Neural cell (in vitro differentiated cells): ENCODE data around the gene NAA50. TPM values are rescaled to one million over a fixed set of nuclear protein-coding genes. Genes with fewer than 3 reads are reported as not detected.

Source experiments
- H2AFZ ChIP-seq: fragments of 200-600, 300-800 bp; sonication (generic), shearing (Covaris generic); 2 replicates; pipeline ENCODE4 v1.6.0; 2014; ENCODE audit warnings: low read depth, mild to moderate bottlenecking, antibody characterized with exemption, low read length, moderate library complexity
- H3F3A ChIP-seq: fragments of 200-600 bp; shearing (Covaris generic); 2 replicates; pipeline ENCODE4 v1.6.1; 2016; ENCODE audit warnings: mild to moderate bottlenecking, moderate library complexity, mixed read lengths, antibody characterized with exemption, low read length; ENCODE audit not compliant: insufficient read depth, poor library complexity, severe bottlenecking
- H3K27ac ChIP-seq: fragments of 200-600, 300-800 bp; sonication (generic), shearing (Covaris generic); 2 replicates; pipeline ENCODE4 v1.5.1; 2014; ENCODE audit warnings: mild to moderate bottlenecking, low read length, moderate library complexity
- H3K27me3 ChIP-seq: fragments of 300-800, 200-600 bp; sonication (generic), shearing (Covaris generic); 2 replicates; pipeline ENCODE4 v1.6.0; 2014; ENCODE audit warnings: mild to moderate bottlenecking, low read depth, low read length, moderate library complexity; ENCODE audit not compliant: insufficient read depth
- H3K36me3 ChIP-seq: fragments of 300-800, 200-600 bp; sonication (generic), shearing (Covaris generic); 2 replicates; pipeline ENCODE4 v1.5.1; 2014; ENCODE audit warnings: mild to moderate bottlenecking, antibody characterized with exemption, low read length, moderate library complexity; ENCODE audit not compliant: insufficient read depth
- H3K4me2 ChIP-seq: fragments of 300-800, 200-600 bp; sonication (generic), shearing (Covaris generic); 2 replicates; pipeline ENCODE4 v1.6.0; 2014; ENCODE audit warnings: mild to moderate bottlenecking, low read length
- H3K4me3 ChIP-seq: fragments of 300-800, 200-600 bp; sonication (generic), shearing (Covaris generic); 2 replicates; pipeline ENCODE4 v1.5.1; 2014; ENCODE audit warnings: mild to moderate bottlenecking, low read length, moderate library complexity
- H3K79me2 ChIP-seq: fragments of 200-600 bp; shearing (Covaris generic); replicated peaks from 2 replicates; pipeline ENCODE4 v1.6.0; 2014; ENCODE audit warnings: mild to moderate bottlenecking, low read length, moderate library complexity; ENCODE audit not compliant: insufficient read depth
- H3K9ac ChIP-seq: fragments of 300-800, 200-600 bp; sonication (generic), shearing (Covaris generic); 2 replicates; pipeline ENCODE4 v1.6.1; 2016; ENCODE audit warnings: mild to moderate bottlenecking, low read length, mixed read lengths
- H3K9me2 ChIP-seq: fragments of 200-600 bp; shearing (Covaris generic); 2 replicates; pipeline ENCODE4 v1.6.1; 2016; ENCODE audit warnings: mild to moderate bottlenecking, low read length, mixed read lengths; ENCODE audit not compliant: insufficient read depth
- H3K9me3 ChIP-seq: fragments of 200-600, 300-800 bp; sonication (generic), shearing (Covaris generic); 2 replicates; pipeline ENCODE4 v1.6.1; 2016; ENCODE audit warnings: mild to moderate bottlenecking, mixed run types, low read length, moderate library complexity, mixed read lengths
- H4K20me1 ChIP-seq: fragments of 200-600 bp; shearing (Covaris generic); 2 replicates; pipeline ENCODE4 v1.6.1; 2016; ENCODE audit warnings: mild to moderate bottlenecking, mixed run types; ENCODE audit not compliant: insufficient read depth
- CTCF ChIP-seq: fragments of 450-650 bp; IDR thresholded peaks from 2 replicates; pipeline ENCODE4 v1.5.1; 2014; ENCODE audit warnings: antibody characterized with exemption, mild to moderate bottlenecking, moderate library complexity; ENCODE audit not compliant: poor library complexity, severe bottlenecking
- EP300 ChIP-seq: fragments of 450-650 bp; conservative IDR thresholded peaks from 2 replicates; pipeline ENCODE4 v1.6.1; 2014; ENCODE audit warnings: antibody characterized with exemption, mild to moderate bottlenecking, moderate library complexity; ENCODE audit not compliant: poor library complexity, severe bottlenecking
- EZH2 ChIP-seq: fragments of 200-600, 300-800 bp; shearing (Covaris generic), sonication (generic); IDR thresholded peaks from 2 replicates; pipeline ENCODE4 v1.6.1; 2014; ENCODE audit warnings: antibody characterized with exemption, low read length, borderline replicate concordance, mild to moderate bottlenecking; ENCODE audit not compliant: insufficient read depth, poor library complexity, severe bottlenecking
- MXI1 ChIP-seq: fragments of 450-650 bp; conservative IDR thresholded peaks from 2 replicates; pipeline ENCODE4 v1.6.1; 2014; ENCODE audit warnings: antibody characterized with exemption, mild to moderate bottlenecking; ENCODE audit not compliant: poor library complexity, severe bottlenecking
- POLR2AphosphoS5 ChIP-seq: IDR thresholded peaks from 2 replicates; pipeline ENCODE4 v1.6.1; 2012
- RAD21 ChIP-seq: fragments of 450-650 bp; conservative IDR thresholded peaks from 2 replicates; pipeline ENCODE4 v1.6.1; 2014; ENCODE audit warnings: antibody characterized with exemption, mild to moderate bottlenecking, moderate library complexity
- REST ChIP-seq: IDR thresholded peaks from 2 replicates; pipeline ENCODE4 v1.6.1; 2012; ENCODE audit warnings: borderline replicate concordance
- SMC3 ChIP-seq: fragments of 450-650 bp; conservative IDR thresholded peaks from 2 replicates; pipeline ENCODE4 v1.6.1; 2014; ENCODE audit warnings: antibody characterized with exemption, mild to moderate bottlenecking, moderate library complexity; ENCODE audit not compliant: poor library complexity
- TAF1 ChIP-seq: IDR thresholded peaks from 2 replicates; pipeline ENCODE4 v1.6.1; 2012; ENCODE audit warnings: low read depth
- polyA plus RNA-seq: library from polyadenylated mRNA; depleted of rRNA; stranded (reverse); fragments of >200 nt; gene quantifications from 2 replicates; pipeline ENCODE4 v1.2.3, GENCODE V29; 2014

The NAA50 gene
- polyA plus RNA-seq, 1 donor from 2014 or later = 69.6 TPM

GRCh38 chr3:113707835-113708234 is 38.2 kb downstream of the NAA50 start:
- Histone ChIP-seq H3F3A (no peaks in the 10 kb centered on the region), H3K27me3 (no peaks in the 10 kb centered on the region), H3K9me3 (no peaks in the 10 kb centered on the region), H4K20me1 (no peaks in the 10 kb centered on the region), H3K27ac (no peak overlapping the region), H3K9ac (no peak overlapping the region), H3K36me3 (no peaks in the 10 kb centered on the region), H3K79me2 (no peaks in the 10 kb centered on the region), H2AFZ (no peak overlapping the region), H3K4me3 (no peak overlapping the region), H3K4me2 (no peak overlapping the region), H3K9me2 (no peaks in the 10 kb centered on the region)
- TF ChIP-seq TAF1 (no peak), RAD21 (no peak), REST (no peak), EZH2 (no peak)

GRCh38 chr3:113698956-113699355 is 47.1 kb downstream of the NAA50 start:
- no peaks in the 10 kb centered on the region for H3F3A ChIP-seq
- no peaks in the 10 kb centered on the region for H3K27me3 ChIP-seq
- peaks cover 14% of the 10 kb centered on the region for H3K79me2 ChIP-seq
- H3K36me3 ChIP-seq = no peaks in the 10 kb centered on the region
- H3K9ac ChIP-seq = no peak overlapping the region
- no peaks in the 10 kb centered on the region for H3K9me3 ChIP-seq
- no peak overlapping the region for H3K4me3 ChIP-seq
- no peak overlapping the region for H3K27ac ChIP-seq
- H3K4me2 ChIP-seq = no peak overlapping the region
- no peak overlapping the region for H2AFZ ChIP-seq
- no peaks in the 10 kb centered on the region for H4K20me1 ChIP-seq
- H3K9me2 ChIP-seq = no peaks in the 10 kb centered on the region
- TF ChIP-seq TAF1 (no peak), EP300 (no peak), CTCF (no peak), SMC3 (no peak), MXI1 (no peak), POLR2AphosphoS5 (no peak), EZH2 (no peak), REST (no peak), RAD21 (no peak)
